RWPE1 (cell line): ENCODE data around the gene LRCH4.
A peak's percentile ranks its signal among the peaks of the same experiment; 100 is the strongest.
"Not testable (repeated sequence)": the region's sequence is repeated elsewhere in the genome, so short reads cannot be mapped to it uniquely, and the experiment has no call there.

Experiments used
- CTCF ChIA-PET: fragments of 350-600 bp; sonication (Branson Sonifier 250); formaldehyde crosslinking; extraction: SDS; loops from one replicate; lab custom pipeline; 2021; lab: Yijun Ruan, JAX
- POLR2A ChIA-PET: fragments of 400-600 bp; formaldehyde crosslinking; extraction: SDS; loops from one replicate; lab custom pipeline; 2020; ENCODE audit warnings: antibody characterized with exemption; ENCODE audit not compliant: low non-redundant PET; lab: Yijun Ruan, JAX
- DNase-seq: peaks from one replicate; pipeline ENCODE4 v3.0.0; 2012; ENCODE audit warnings: low spot score
- H3K27ac ChIP-seq: fragments of 450-650 bp; 2 replicates; pipeline ENCODE4 v1.5.1; 2017
- CTCF ChIP-seq: fragments of 450-650 bp; conservative IDR thresholded peaks from 2 replicates; pipeline ENCODE4 v1.5.1; 2017; ENCODE audit warnings: low read depth, mild to moderate bottlenecking

Gene LRCH4

DNA sequence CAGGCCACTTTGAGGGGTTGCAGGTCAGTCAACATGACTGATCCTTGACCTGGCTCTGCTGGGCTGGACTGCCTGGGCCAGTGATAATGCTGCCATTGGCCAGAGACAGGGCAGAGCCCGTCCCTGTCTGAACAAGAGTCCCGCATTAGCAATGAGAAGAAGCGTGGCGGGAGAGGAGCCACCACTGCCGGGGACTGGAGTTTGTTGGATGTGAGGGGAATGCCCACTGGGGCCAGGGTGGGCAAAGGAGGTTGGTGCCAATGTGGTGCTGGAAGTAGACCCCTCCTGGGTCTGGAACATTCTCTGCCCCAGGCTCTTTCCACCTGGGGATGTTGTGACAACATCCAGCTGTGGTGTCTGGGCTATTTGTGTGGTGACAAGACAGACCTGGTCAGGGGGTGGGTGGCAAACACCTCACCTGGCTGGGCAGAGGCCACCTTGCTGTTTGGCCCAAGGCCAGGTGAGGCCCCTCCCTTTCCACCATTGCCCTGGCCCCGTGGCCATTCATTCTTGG is 19.9 kb downstream of the LRCH4 start:
- DNase-seq: no peak
- POLR2A ChIA-PET: no interaction called here
- CTCF ChIA-PET: no interaction called here
- H3K27ac ChIP-seq: peak overlapping the region; percentile 46
- no peak for TF ChIP-seq CTCF

- no peak for DNase-seq
- ChIA-PET CTCF (interaction anchor here (0.5 to 2.4 kb wide), 10 partner anchors 9 to 550 kb away, joined by 3 to 11 read pairs (median 4); partner anchors contain the start of genes POP7, SLC12A9 and ZKSCAN1), POLR2A (no interaction called here)
- peak overlapping the region; percentile 46 for H3K27ac ChIP-seq
- TF ChIP-seq CTCF: no peak
These were observed 20.8 kb downstream of the LRCH4 start for GRCh38 chr7:100565133-100565571.

DNA sequence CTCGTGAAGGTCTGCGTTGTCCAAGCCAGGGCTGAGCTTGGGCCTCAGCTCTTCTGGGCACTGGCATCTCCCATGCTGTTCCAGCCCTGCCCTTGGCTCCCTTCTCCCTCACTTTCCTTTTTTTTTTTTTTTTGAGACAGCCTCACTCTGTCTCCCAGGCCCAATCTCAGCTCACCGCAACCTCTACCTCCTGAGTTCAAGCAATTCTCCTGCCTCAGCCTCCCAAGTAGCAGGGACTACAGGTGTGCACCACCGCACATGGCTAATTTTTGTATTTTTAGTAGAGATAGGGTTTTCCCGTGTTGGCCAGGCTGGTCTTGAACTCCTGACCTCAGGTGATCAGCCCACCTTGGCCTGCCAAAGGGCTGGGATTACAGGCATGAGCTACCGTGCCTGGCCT is 21.5 kb downstream of the LRCH4 start:
- ChIA-PET POLR2A (interaction anchor here (0.7 kb wide), 1 partner anchor 22 kb away, joined by 4 read pairs; the partner anchor contains the start of genes FBXO24 and LRCH4), CTCF (interaction anchor here (0.5 to 2.4 kb wide), 16 partner anchors 10 to 311 kb away, joined by 3 to 11 read pairs (median 4); partner anchors contain the start of genes SLC12A9 and SRRT)
- H3K27ac ChIP-seq: peak overlapping the region; percentile 46
- DNase-seq: not testable (repeated sequence)

GRCh38 chr7:100563809-100564400 is 22.0 kb downstream of the LRCH4 start:
- DNase-seq: peak; percentile 71
- TF ChIP-seq CTCF: peak; percentile 97
- H3K27ac ChIP-seq: peak overlapping the region; percentile 40
- POLR2A ChIA-PET: interaction anchor here (0.7 kb wide), 1 partner anchor 22 kb away, joined by 4 read pairs; the partner anchor contains the start of genes FBXO24 and LRCH4
- CTCF ChIA-PET: interaction anchor here (0.6 to 2.4 kb wide), 18 partner anchors 9 to 1234 kb away, joined by 3 to 11 read pairs (median 5); partner anchors contain the start of gene SRRT

GRCh38 chr7:100563100-100563564 is 22.8 kb downstream of the LRCH4 start:
- CTCF ChIA-PET: interaction anchor here (0.6 to 2.4 kb wide), 8 partner anchors 20 to 1233 kb away, joined by 3 to 11 read pairs (median 5); no protein-coding TSS in a partner anchor
- POLR2A ChIA-PET: no interaction called here
- TF ChIP-seq CTCF: no peak
- H3K27ac ChIP-seq: peak overlapping the region; percentile 40
- no peak for DNase-seq

DNA sequence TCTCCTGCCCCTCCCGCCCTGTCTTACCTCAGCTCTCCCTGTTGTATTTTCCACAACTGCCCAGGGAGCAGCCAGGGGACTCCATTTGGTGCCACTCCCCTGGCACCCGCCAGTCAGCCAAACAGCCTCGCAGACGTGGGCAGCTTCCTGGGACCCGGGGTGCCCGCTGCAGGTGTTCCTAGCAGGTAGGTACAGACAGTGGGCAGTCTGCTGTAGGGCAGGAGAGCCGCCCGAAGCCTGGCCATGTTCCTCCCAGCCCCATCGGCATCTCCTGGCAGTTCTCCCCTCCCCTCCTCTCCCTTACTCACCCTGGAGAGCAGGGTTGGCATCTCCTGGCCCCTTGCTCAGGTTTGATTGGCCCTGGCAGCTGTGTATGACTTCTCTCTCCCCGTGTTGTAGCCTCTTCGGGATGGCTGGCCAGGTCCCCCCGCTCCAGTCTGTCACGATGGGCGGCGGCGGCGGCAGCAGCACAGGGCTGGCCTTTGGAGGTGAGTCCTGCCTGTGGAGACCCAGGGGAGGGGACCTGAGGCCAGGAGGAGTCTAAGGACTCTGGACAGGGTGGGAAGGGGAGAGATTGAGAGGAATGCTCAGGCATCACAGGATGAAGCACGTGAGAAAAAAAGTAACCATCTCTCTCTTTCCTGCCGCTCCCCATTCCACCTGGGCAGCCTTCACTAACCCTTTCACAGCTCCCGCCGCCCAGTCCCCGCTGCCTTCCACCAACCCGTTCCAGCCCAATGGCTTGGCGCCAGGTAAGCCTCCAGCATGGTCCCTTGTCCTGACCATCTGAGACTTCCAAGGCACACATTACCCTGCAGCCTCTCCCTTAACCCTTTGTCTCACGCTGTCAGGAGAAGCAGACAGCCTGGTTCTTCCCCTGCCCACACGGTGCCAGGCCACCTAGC is 23.5 kb downstream of the LRCH4 start:
- POLR2A ChIA-PET: no interaction called here
- H3K27ac ChIP-seq: peak overlapping the region; percentile 40
- no peak for DNase-seq
- CTCF ChIA-PET: interaction anchor here (0.6 to 2.4 kb wide), 3 partner anchors 74 to 138 kb away, joined by 3 to 11 read pairs (median 5); no protein-coding TSS in a partner anchor
- TF ChIP-seq CTCF: no peak
